Activated naive CD8-positive, alpha-beta T cell (primary cell): Measurements from ENCODE around the gene OSCAR.
"Not testable (repeated sequence)": the region's sequence is repeated elsewhere in the genome, so short reads cannot be mapped to it uniquely, and the experiment has no call there.

Experiments
- H3K27ac Mint-ChIP-seq: one replicate; pipeline ENCODE4 v1.8.0; 2021; ENCODE audit warnings: mixed read lengths
- H3K27me3 Mint-ChIP-seq: one replicate; pipeline ENCODE4 v1.8.0; 2021; ENCODE audit warnings: mixed read lengths
- H3K36me3 Mint-ChIP-seq: one replicate; pipeline ENCODE4 v1.8.0; 2021; ENCODE audit warnings: mixed read lengths
- H3K4me1 Mint-ChIP-seq: one replicate; pipeline ENCODE4 v1.8.0; 2021; ENCODE audit warnings: low read depth, mixed read lengths
- H3K4me3 Mint-ChIP-seq: one replicate; pipeline ENCODE4 v1.8.0; 2021; ENCODE audit warnings: mild to moderate bottlenecking, mixed read lengths
- H3K9me3 Mint-ChIP-seq: one replicate; pipeline ENCODE4 v1.8.0; 2021; ENCODE audit warnings: low read depth, mixed read lengths

Gene OSCAR

DNA sequence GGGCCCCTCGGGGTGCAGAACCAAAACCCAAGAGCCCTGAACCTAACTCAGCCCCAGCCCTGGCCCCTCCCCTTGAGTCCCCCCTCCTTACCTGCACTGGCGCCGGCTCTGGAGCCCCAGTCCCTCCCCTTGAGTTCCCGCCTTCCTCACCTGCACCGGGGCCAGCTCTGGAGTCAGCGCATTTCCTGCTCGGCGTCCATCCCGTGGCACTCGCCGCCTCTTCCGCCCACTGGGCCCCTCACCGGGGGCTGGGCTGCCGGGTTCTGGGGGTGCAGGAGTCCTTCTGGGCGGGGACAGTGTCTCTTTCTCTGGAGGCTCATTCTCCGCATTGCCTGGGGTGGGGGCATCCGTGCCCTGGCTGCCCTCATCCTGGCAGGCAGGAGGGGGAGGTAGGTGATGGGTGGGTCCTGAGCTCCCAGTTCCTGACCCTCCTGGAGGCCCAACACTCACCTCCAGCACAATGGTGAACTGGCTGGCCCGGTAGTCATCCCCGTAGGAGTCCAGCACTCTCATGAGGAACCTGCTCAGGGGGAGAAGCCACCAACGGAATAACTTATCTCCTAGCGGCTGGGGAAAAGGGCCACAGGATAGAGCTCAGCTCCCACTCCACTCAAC lies 7.4 kb upstream of the OSCAR start:
- H3K27ac Mint-ChIP-seq = no peak overlapping the region
- no peaks in the 10 kb centered on the region for H3K27me3 Mint-ChIP-seq
- no peaks in the 10 kb centered on the region for H3K9me3 Mint-ChIP-seq
- H3K4me1 Mint-ChIP-seq = peaks cover 25% of the 10 kb centered on the region
- H3K36me3 Mint-ChIP-seq = peaks cover 3% of the 10 kb centered on the region
- no peak overlapping the region for H3K4me3 Mint-ChIP-seq

DNA sequence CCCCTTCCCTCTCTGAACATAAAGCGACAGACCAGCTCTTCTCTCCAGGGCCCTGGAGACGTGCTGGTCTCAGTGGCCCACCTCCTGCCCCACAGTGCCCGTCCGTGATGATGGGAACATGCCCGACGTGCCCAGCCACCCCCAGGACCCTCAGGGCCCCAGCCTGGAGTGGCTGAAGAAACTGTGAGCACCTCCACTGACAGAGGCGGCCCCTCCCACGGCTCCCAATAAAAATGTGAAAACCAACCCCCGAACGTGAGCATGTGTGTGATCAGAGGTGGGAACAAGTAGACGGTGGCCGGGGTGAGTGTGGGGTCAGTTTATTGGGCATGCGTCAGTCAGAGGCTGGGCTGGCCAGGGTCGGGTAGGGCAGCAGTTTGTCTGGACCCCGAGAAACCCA lies 6.1 kb upstream of the OSCAR start:
- peaks cover 30% of the 10 kb centered on the region for H3K4me1 Mint-ChIP-seq
- H3K27me3 Mint-ChIP-seq = no peaks in the 10 kb centered on the region
- H3K9me3 Mint-ChIP-seq = no peaks in the 10 kb centered on the region
- H3K36me3 Mint-ChIP-seq = peaks cover 3% of the 10 kb centered on the region
- H3K4me3 Mint-ChIP-seq = no peak overlapping the region
- H3K27ac Mint-ChIP-seq = no peak overlapping the region

DNA sequence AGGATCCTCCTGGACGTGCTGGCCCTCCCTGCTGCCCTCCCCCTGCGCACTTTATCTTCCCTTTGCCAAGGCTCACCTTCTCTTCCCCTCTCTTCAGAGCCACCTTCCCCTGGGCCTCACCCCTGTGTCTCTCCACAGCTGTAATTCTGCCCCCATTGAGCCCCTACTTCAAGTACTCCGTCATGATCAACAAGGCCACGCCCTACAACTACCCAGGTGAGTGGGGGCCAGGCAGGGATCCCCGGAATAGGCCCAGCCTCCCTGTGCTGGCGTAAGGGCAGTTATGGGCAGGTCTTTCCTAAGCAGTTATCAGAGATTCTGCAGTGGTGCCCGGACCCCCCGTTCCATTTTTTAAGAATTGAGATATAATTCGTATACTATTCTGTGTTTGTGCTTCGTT lies 5.2 kb upstream of the OSCAR start:
- H3K4me1 Mint-ChIP-seq = peaks cover 29% of the 10 kb centered on the region
- peak overlapping the region; percentile 29 for H3K27ac Mint-ChIP-seq
- H3K4me3 Mint-ChIP-seq = no peak overlapping the region
- H3K27me3 Mint-ChIP-seq = no peaks in the 10 kb centered on the region
- peaks cover 2% of the 10 kb centered on the region for H3K36me3 Mint-ChIP-seq
- no peaks in the 10 kb centered on the region for H3K9me3 Mint-ChIP-seq

DNA sequence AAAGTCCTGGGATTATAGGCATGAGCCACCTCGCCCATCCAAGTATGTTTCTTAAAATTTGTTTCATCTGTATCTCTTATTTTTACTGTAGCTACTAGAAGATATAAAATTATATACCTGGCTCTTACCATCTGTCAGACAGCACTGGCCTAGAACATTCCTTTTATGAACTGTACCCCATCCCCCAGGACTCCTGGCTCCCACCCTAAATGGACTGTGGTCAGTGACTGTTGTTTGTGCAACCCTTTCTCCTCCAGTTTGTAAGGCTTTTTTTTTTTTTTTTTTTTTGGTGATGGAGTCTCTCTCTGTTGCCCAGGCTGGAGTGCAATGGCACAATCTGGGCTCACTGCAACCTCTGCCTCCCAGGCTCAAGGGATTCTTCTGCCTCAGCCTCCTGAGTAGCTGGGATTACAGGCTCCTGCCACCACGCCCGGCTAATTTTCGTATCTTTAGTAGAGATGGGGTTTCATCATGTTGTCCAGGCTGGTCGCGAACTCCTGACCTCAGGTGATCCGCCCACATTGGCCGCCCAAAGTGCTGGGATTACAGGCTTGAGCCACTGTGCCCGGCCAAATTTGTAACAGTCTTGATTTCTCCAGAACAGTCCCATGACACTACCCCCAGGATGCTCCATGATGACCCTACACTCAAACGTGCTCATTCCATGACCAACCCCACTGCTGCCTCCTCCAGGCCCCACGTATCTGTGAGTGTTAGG lies 4.6 kb upstream of the OSCAR start:
- Mint-ChIP-seq H3K27me3 (no peaks in the 10 kb centered on the region), H3K4me3 (peak overlapping the region; percentile 49), H3K4me1 (peaks cover 28% of the 10 kb centered on the region), H3K9me3 (no peaks in the 10 kb centered on the region), H3K27ac (peak overlapping the region; percentile 29), H3K36me3 (no peaks in the 10 kb centered on the region)

DNA sequence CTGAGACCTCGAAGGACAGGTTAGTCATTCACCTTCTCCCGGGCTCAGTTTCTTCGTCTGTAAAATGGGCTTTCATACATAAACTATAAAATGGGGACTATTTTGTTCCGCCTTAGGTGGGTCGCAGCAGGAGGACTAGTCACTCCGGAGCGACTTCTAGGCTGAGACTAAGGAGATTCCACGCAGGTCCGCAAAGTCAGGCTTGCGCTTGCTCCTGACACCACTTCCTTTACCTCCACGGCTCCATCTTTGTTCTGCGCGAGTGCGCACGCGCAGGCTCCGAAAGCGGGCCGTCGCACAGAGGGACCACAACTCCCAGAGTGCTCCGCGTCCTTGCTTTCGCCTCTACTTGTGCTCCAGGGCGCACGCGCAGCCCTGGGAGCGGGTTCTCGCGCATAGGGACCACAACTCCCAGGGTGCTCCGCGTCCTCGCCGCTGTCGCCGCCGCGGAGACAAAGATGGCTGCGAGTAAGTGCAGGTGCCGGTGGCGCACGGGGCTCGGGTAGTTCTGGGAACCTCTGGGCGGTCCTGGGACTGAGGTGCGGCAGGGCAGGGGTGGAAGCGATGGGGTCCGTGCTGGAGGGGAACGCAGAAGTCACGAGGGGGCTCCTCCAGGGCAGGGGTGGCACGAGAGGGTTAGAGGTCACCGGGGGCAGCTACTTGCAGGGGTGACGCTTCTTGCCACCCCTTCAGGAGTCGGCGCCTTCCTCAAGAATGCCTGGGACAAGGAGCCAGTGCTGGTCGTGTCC lies 2.0 kb upstream of the OSCAR start, which contains the start of gene NDUFA3:
TSS of gene NDUFA3 (plus strand) at position 435 of the 749 bp plus-strand sequence. CDS start at position 459, 24 bp downstream.
- no peaks in the 10 kb centered on the region for H3K36me3 Mint-ChIP-seq
- peak within 1 kb of the TSS; percentile 98 for H3K4me3 Mint-ChIP-seq
- H3K27me3 Mint-ChIP-seq = no peaks in the 10 kb centered on the region
- no peaks in the 10 kb centered on the region for H3K9me3 Mint-ChIP-seq
- H3K27ac Mint-ChIP-seq = peak within 1 kb of the TSS; percentile 94
- H3K4me1 Mint-ChIP-seq = peaks cover 28% of the 10 kb centered on the region

DNA sequence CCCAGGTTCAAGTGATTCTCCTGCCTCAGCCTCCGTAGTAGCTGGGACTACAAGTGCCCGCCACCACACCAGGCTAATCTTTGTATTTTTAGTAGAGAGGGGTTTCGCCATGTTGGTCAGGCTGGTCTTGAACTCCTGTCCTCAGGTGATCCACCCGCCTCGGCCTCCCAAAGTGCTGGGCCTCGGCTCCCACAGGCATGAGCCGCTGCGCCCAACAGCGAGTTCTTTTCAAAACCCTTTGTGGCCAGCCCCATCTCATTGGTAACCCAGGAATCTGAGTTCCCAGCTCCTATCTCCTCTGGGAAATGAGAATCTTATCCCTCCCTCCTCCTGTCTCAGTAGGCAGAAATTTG lies 724 bp downstream of the OSCAR start:
- H3K27ac Mint-ChIP-seq, H3K4me3 Mint-ChIP-seq, H3K9me3 Mint-ChIP-seq, H3K27me3 Mint-ChIP-seq, H3K36me3 Mint-ChIP-seq: not testable (repeated sequence)
- H3K4me1 Mint-ChIP-seq = peaks cover 22% of the 10 kb centered on the region

DNA sequence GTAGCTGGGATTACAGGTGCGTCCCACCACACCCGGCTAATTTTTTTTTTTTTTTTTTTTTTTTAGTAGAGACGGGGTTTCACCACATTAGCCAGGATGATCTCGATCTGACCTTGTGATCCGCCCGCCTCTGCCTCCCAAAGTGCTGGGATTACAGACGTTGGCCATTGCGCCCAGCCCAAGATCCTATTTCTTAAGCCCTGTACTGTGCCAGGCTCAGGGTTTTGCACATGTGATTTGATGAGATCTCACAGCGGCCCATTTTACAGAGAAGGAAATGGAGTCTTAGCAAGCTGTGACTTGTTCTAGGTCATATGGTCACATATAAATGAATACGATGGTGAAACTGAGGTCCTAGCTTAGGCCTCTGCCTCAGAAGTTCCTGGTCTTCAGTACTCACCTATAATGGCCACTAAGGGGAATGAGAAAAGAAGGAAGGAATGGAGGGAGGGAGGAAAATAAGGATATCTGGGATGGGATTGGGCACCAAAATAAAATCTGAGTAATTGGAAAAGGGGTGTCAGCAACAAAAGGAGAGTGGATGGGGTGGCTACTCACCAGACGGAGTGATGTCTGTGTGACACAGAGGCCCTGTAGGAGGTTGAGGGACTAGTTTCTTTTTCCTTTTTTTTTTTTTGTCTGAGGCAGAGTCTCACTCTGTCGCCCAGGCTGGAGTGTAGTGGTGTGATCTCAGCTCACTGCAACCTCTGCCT lies 1.3 kb downstream of the OSCAR start:
- H3K27ac Mint-ChIP-seq = no peak overlapping the region
- peaks cover 2% of the 10 kb centered on the region for H3K27me3 Mint-ChIP-seq
- peaks cover 22% of the 10 kb centered on the region for H3K4me1 Mint-ChIP-seq
- peak overlapping the region; percentile 27 for H3K4me3 Mint-ChIP-seq
- H3K36me3 Mint-ChIP-seq = no peaks in the 10 kb centered on the region
- H3K9me3 Mint-ChIP-seq = no peaks in the 10 kb centered on the region

DNA sequence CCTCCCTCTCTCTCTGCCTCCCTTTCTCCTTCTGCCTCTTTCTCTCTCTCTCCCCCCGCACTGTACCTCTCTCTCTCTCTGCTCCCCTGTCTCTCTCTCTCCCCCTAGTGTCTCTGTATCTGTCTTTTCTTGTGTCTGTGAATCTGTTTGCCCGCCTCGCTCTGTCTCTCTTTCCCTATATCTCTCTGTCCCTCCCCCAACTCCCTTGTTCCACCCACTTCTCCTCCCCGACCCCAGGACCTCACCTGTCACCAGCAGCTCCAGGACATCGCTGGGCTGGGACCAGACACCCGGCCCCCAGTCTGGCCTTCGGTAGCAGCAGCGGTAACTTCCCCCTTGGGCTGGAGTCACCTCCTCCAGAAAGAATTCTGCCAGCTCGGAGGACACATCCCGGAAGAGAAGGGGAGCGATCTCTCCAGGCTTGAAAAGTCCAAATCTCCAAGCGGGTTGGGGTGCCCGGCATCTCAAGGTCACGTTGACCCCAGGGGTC lies 3.9 kb downstream of the OSCAR start:
- Mint-ChIP-seq H3K4me1 (peaks cover 10% of the 10 kb centered on the region), H3K4me3 (peak overlapping the region; percentile 65), H3K9me3 (no peaks in the 10 kb centered on the region), H3K27ac (no peak overlapping the region), H3K36me3 (no peaks in the 10 kb centered on the region), H3K27me3 (peaks cover 9% of the 10 kb centered on the region)

DNA sequence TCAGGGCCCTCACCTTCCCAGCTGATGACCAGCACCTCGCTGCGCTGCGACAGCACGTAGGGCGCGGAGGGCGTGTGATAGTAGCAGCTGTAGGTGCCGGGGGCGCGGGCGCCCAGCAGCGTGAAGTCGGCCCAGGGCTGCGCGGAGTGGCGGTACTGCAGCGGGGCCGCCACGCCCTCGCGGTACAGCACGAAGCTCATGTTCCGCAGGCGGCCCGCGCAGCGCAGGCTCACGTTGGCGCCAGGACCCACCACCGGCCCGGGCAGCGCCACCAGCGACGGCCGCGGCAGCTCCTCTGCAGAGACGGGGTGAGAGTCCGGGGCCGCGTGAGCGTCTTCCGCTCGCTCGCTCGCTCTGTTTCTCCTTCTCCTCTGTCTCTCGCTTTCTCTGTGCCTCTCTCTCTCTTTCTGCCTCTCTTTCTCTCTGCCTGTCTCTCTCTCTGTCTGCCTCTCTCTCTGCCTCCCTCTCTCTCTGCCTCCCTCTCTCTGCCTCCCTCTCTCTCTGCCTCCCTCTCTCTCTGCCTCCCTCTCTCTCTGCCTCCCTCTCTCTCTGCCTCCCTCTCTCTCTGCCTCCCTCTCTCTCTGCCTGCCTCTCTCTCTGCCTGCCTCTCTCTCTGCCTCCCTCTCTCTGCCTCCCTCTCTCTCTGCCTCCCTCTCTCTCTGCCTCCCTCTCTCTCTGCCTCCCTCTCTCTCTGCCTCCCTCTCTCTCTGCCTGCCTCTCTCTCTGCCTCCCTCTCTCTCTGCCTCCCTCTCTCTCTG lies 4.6 kb downstream of the OSCAR start:
- not testable (repeated sequence) for H3K27ac Mint-ChIP-seq, H3K27me3 Mint-ChIP-seq, H3K9me3 Mint-ChIP-seq, H3K4me1 Mint-ChIP-seq, H3K36me3 Mint-ChIP-seq
- H3K4me3 Mint-ChIP-seq = peak overlapping the region; percentile 65

DNA sequence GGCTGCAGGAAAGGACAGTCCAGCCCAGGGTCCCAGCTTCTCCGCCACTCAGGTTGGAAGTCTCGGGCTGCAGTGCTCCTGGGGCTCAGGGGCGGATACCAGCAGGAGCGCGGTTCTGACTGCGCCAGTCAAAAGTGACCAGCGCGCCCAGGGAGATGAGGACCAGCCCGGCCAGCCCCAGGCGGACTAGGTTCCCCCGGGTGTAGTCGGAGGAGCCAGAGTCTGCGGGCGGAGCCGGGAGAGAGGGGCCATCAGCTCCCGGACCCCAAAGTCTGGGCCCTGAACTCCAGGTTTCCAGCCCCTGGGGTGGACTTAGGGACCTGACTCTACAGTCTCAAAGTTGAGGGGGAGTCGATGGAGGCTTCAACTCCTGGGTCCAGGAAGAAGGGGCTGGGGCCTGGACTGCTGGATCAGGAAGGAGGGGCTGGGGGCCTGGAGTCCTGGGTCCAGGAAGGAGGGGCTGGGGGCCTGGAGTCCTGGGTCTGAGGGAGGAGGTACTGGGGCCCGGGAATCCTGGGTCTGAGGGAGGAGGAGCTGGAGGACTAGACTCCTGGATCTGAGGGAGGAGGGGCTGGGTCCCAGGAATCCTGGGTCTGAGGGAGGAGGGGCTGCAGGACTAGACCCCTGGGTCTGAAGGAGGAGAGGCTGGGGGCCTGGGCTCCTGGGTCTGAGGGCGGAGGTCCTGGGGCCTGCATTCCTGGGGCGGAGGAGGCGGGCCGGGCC lies 5.3 kb downstream of the OSCAR start:
- Mint-ChIP-seq H3K27ac (no peak overlapping the region), H3K36me3 (no peaks in the 10 kb centered on the region), H3K27me3 (peaks cover 9% of the 10 kb centered on the region), H3K4me1 (peaks cover 8% of the 10 kb centered on the region), H3K4me3 (no peak overlapping the region), H3K9me3 (no peaks in the 10 kb centered on the region)

DNA sequence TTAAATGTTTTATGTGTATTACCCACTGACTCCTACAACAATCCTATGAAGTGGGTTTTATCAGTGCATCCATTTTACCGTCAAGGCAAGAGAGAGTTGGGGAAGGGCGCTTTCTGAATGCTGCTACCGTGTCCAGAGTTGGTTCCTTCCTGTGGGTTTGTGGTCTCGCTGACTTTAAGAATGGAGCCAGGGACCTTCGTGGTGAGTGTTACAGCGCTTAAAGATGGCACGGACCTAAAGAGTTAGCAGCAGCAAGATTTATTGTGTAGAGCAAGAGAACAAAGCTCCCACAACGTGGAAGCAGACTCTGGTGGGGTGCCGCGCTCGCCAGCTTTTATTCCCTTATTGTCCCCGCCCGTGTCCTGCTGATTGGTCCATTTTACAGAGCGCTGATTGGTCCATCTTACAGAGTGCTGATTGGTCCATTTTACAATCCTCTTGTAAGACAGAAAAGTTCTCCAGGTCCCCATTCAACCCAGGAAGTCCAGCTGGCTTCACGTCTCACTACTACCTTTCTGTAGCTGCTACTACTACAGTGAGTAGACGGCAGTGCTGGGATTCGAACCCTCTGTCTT lies 6.1 kb downstream of the OSCAR start:
- Mint-ChIP-seq H3K9me3 (no peaks in the 10 kb centered on the region), H3K27ac (no peak overlapping the region), H3K27me3 (peaks cover 9% of the 10 kb centered on the region), H3K4me1 (peaks cover 8% of the 10 kb centered on the region), H3K36me3 (no peaks in the 10 kb centered on the region), H3K4me3 (peak overlapping the region; percentile 13)

DNA sequence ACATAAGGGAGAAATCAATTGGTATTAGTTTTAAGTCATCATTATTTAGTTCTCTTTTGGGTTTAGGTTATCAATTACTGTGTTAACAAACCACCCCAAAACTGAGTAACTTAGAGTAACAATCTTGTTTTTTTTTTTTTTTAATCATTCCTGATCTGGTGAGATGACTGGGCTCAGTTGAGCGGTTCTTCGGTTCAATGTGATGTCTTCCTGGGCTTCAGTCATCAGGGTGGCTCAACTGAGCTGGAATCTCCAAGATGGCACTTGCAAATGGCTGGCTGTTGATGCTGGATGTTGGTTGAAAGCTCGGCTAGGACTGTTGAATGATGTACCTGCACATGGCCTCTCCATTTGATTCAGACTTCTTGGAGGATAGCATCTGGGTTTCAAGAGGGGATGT lies 16.2 kb downstream of the OSCAR start:
- H3K4me3 Mint-ChIP-seq = no peak overlapping the region
- H3K36me3 Mint-ChIP-seq = no peaks in the 10 kb centered on the region
- no peaks in the 10 kb centered on the region for H3K4me1 Mint-ChIP-seq
- H3K9me3 Mint-ChIP-seq = peaks cover 6% of the 10 kb centered on the region
- H3K27me3 Mint-ChIP-seq = no peaks in the 10 kb centered on the region
- H3K27ac Mint-ChIP-seq = no peak overlapping the region

DNA sequence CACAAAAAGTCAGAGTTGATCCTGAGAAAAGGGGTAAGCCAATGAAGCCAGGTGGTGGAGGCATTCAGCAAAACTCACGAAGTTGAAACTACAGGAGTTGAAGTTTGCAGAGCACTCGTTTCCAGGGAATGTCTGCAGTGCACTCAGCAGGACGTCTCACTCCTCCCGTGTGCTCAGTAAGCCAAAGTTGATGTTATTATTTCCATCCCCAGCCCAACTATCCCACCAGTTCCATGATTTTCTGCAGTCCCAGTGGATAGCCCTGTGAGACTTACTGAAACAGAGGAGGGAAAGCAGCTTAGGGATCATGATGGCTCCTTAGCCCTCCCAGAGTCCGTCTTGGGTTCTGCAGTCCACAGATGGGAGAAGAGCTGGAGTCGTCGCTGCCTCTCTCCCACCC lies 19.6 kb downstream of the OSCAR start, which contains the start of gene TARM1:
TSS of gene TARM1 (minus strand) at position 334 of the 400 bp plus-strand sequence. CDS start at position 309, 25 bp downstream.
- Mint-ChIP-seq H3K4me3 (no peak within 1 kb of the TSS), H3K27me3 (no peaks in the 10 kb centered on the region), H3K27ac (no peak within 1 kb of the TSS), H3K4me1 (no peaks in the 10 kb centered on the region), H3K36me3 (no peaks in the 10 kb centered on the region), H3K9me3 (peaks cover 6% of the 10 kb centered on the region)
